Hindlimb muscle (tissue), 1 donor: ENCODE measurements around the gene PTGDS. TPM values are rescaled to one million over a fixed set of nuclear protein-coding genes. Genes with fewer than 3 reads are reported as not detected.
"Not testable (repeated sequence)": the region's sequence is repeated elsewhere in the genome, so short reads cannot be mapped to it uniquely, and the experiment has no call there.

ENCODE experiments used
- DNase-seq: peaks from one replicate; pipeline ENCODE4 v3.0.0-alpha.2; 2013
- polyA plus RNA-seq: library from polyadenylated mRNA; unstranded; fragments of 120-200 nt; gene quantifications from one replicate; pipeline ENCODE4 v1.2.1, GENCODE V29; 2013; ENCODE audit not compliant: insufficient read length

The PTGDS gene
- polyA plus RNA-seq, 1 donor, result 24.2 TPM

DNA sequence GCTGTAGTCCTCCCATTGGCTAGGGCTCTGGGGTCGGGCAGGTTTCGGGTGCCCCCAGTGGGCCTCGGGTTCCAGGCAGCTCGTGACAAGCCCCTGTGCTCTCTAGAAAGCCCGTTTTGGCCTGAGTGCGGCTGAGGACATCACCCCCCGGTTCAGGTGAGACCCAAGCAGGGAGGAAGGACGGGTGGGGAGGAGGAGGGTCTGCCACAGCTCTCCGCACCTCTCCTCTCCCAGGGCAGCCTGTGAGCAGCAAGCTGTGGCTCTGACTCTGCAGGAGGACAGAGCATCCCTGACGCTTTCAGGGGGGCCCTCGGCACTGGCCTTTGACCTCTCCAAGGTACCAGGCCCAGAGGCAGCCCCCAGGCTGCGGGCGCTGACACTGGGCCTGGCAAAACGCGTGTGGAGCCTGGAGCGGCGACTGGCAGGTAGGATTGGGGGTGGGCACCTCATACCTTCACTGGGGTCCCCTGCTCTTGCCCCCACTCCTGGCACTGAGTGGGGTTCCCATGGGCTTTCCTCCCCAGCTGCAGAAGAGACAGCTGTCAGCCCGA, 15.6 kb downstream of the PTGDS start:
- no peak for DNase-seq

- DNase-seq, result no peak
These were observed 17.0 kb downstream of the PTGDS start for GRCh38 chr9:136994180-136994887.

- no peak for DNase-seq
These were observed 17.6 kb downstream of the PTGDS start for GRCh38 chr9:136994888-136995230.

- DNase-seq, result no peak
These were observed 18.1 kb downstream of the PTGDS start for GRCh38 chr9:136995362-136995761.

DNA sequence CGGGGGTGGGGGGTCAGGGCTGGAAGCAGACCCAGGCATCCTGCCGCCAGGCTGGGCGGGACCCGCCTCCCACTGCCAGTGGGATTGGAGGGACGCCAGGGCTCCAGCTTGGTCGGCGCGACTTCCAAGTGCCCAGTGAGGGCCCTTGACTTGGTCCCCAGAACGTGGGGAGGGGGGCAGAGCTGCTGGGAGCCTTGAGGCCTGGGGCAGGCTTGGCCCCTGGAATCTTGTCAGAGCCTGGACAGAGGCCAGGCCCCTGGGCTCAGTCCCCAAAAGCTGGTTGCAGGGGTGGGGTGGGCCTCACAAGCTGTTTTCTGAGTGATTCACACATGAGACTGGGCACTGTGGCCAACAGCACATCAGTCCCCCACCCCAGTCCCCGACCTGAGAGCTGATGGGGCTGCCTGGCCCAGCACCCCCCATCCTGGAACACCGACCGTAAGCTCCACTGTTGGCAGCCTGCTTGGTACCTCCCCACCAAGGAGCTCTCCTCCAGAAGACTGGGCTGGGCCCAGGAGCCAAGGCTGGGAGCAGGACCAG, 18.5 kb downstream of the PTGDS start:
- no peak for DNase-seq

DNA sequence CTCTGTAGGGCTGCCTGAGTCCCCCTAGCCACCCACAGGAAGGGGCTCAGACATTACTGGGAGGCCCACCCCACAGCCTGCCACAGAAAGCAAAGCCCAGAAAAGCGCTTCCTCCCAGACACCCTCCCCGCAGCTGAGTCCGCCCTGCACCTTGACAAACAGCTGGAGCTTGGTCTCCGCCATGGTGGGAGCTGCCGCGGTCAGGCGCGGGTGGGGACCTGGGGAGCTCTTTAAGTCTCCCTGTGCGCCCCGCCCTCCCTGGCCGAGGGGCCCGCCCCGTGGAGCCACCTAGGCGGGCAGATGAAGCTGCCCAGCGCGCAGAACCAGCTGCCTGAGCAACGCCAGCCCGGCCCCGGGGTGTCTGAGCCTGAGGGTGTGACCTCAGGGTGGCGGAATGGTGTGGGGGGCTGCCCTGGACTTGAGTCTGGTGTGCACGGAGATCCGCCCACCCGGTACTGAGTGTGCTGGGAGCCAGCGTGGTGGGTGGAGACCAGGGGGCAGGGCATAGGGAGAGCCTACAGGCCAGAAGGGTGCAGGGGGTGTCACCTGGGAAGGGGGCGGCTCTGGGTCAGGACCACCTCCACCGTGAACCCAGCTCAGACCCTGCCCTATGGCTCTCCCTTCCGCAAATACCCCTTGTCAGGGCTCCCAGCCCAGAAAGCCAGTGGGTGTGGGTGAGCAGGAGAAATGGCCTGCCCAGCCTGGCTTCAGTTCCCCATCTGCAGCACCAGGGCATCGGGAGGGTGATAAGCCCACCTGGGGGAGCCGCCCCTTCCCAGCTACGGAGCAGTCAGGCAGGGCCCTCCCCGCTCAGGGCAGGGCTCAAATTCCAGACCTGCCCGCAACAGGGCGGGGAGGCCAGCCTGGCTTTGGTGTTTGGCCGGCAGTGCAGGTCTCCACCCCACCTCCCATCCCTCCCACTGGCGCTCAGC, 19.3 kb downstream of the PTGDS start, which contains the start of gene CLIC3:
TSS of gene CLIC3 (minus strand) at position 208 of the 932 bp plus-strand sequence. CDS start at position 183, 25 bp downstream.
- no peak for DNase-seq

- DNase-seq, result no peak
These were observed 20.1 kb downstream of the PTGDS start for GRCh38 chr9:136997371-136997770.

DNA sequence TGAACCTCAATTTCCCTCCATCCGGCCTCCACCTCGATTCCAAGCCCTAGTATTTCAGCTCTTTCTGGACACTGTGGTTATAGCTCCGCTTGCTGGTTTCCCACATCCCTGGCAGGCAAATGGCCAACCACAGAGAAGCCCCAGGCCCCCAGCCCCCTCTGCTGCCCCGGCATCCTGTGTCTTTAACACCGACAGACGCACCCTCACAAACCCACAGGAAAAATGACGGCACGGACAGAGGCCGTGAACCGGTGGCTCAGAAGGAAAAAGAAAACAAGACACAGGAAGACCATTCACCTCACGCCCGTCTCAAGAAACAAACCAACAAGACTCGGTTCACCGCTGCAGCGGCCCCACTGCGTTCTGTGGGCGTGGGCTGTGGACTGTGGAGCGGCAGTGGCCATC, 20.5 kb downstream of the PTGDS start:
- no peak for DNase-seq

GRCh38 chr9:137000177-137000930, 23.1 kb downstream of the PTGDS start:
- DNase-seq, result no peak

- DNase-seq, result no peak
These were observed 24.7 kb downstream of the PTGDS start for GRCh38 chr9:137001857-137002645.

GRCh38 chr9:137002646-137003041, 25.3 kb downstream of the PTGDS start:
- no peak for DNase-seq

DNA sequence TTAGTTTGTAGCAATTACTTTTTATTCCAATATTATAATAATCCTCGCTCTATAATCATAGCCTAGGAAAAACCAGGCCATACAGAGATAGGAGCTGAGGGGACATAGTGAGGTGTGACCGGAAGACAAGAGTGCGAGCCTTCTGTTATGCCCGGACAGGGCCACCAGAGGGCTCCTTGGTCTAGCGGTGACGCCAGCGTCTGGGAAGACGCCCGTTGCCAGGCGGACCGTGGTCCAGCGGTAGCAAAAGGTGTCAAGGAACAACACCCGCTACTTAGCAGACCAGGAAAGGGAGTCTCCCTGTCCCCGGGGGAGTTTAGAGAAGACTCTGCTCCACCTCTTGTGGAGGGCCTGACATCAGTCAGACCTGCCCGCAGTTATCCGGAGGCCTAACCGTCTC, 27.0 kb downstream of the PTGDS start:
- DNase-seq, result not testable (repeated sequence)

- no peak for DNase-seq
These were observed 29.1 kb downstream of the PTGDS start for GRCh38 chr9:137006116-137007003.

DNA sequence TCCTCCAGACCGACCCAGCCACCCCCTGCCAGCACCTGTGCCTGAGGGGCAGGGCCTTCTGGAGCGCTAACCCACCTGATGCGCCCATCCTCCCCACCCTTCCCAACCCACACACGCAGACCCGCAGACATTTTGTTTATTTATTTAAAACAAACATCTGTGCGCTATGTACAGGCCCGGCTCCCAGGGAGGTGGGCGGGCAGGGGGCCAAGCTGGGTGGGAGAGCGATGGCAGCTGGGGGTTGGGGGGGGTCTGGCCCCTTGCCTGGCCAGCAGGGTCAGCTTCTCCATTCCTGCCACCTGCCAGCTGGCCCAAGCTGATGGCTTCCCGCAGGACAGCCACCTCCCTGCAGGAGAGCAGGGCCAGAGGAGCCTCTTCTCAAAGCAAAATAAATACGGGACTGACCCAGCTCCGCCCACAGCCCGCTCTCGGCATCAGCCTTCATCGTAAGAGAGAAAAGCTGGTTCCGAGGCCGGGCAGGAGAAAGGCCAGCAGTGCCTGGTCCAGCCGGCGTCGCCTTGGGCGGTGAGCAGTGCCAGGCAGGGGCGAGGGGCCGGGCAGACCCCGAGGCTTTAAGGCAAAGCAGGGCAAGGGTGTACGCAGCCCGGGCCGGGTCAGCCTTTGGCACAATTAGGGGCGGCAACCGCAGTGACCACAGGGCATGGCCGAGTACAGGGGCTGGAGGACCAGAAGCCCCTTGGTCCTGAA, 30.0 kb downstream of the PTGDS start:
- no peak for DNase-seq

GRCh38 chr9:137007816-137008270, 30.5 kb downstream of the PTGDS start:
- DNase-seq, result no peak

DNA sequence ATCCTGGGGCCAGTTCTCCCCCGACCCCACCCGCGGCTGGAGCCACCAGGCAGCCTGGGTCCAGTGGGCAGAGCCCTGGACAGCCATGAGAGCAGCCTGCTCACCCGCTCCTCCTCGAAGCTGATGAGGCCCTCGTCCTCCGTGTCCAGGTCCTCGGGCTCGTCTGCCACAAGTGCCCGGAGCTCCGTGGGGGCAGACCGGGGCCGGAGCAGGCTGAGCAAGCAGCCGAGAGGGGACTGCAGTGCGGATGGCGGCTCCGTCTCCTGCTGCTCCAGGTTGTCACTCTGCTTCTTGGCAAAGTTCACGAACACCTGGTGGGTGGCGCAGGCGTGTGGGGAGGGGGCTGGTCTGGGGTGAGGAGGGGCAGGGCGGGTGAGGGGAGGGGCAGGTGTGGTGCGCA, 31.0 kb downstream of the PTGDS start:
- DNase-seq, result no peak

DNA sequence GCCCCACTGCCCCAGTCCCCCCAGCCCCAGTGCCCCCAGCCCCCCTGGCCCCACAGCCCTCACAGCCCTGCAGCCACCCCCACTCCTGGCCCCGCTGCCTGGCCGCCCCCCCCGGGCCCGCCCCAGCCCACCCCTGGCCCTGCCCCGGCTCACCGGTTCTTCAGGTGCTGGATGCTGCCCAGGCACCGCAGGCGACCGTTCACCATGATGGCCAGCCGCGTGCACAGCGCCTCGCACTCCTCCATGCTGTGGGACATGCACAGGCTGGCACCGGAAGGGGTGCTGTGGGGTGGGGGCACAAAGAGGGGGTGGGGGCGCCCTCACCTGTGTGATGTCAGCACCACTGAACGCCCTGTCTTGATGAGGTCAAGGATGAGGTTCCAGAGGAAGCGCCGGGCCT, 31.9 kb downstream of the PTGDS start:
- DNase-seq, result no peak

DNA sequence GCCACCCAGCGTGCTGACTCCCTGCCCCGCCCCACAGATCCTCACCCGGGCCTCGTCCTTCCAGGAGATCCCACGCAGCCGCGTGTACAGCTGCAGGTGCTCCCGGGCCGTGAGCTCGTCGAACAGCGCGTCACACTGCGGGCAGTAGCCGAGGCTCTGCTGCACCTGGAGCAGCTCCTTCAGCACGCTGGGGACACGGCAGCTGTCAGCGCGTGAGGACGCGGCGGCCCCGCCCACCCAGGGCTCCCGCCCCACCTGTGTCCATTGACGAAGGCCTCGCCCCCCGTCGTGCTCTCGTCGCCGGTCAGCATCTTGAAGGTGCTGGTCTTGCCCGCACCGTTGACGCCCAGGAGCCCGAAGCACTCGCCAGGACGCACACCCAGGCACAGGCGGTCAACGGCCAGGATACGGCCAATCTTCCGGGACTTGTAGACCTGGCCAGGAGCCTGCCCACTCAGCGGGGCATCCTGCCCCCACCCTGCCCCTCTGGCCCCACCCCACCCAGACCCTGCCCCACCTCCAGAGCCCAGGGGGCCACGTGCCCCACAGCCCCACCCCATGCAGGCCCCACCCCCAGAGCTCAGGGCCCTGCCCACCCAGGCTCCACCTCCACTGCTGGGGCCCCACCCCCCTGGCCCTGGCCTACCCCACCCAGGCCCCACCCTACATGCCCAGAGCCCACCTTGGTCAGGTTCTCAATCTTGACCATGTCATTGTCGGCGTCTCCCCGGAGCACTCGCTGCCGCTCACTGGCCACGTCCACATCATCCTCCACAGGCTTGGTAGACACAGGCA, 32.8 kb downstream of the PTGDS start:
- DNase-seq, result no peak

GRCh38 chr9:137011156-137011555, 33.9 kb downstream of the PTGDS start:
- DNase-seq, result no peak
